NT2/D1 (cell line): ENCODE data around the gene NAV2.

Experiments used
- DNase-seq: peaks from one replicate; pipeline ENCODE4 v3.0.0-alpha.2; 2011; ENCODE audit warnings: low read depth, low spot score
- H3K27me3 ChIP-seq: 2 replicates; pipeline ENCODE4 v1.6.0; 2011; ENCODE audit warnings: mild to moderate bottlenecking; ENCODE audit not compliant: insufficient read length, insufficient read depth
- H3K36me3 ChIP-seq: 2 replicates; pipeline ENCODE4 v1.6.1; 2011; ENCODE audit warnings: mild to moderate bottlenecking, low read length, mixed read lengths; ENCODE audit not compliant: insufficient read depth, insufficient read length
- H3K4me1 ChIP-seq: 2 replicates; pipeline ENCODE4 v1.5.1; 2011; ENCODE audit not compliant: insufficient read depth, insufficient read length
- H3K4me3 ChIP-seq: 2 replicates; pipeline ENCODE4 v1.5.1; 2011; ENCODE audit warnings: low read depth; ENCODE audit not compliant: insufficient read length
- H3K9ac ChIP-seq: 2 replicates; pipeline ENCODE4 v1.6.0; 2011; ENCODE audit warnings: low read depth; ENCODE audit not compliant: insufficient read length
- H3K9me3 ChIP-seq: 2 replicates; pipeline ENCODE4 v1.5.1; 2011; ENCODE audit warnings: mild to moderate bottlenecking, low read length; ENCODE audit not compliant: insufficient read depth
- SUZ12 ChIP-seq: IDR thresholded peaks from 2 replicates; pipeline ENCODE4 v1.6.1; 2011; ENCODE audit not compliant: insufficient read length, insufficient read depth; ENCODE audit errors: extremely low read depth
- YY1 ChIP-seq: IDR thresholded peaks from 2 replicates; pipeline ENCODE4 v1.6.1; 2011; ENCODE audit not compliant: insufficient read length, insufficient read depth
- ZNF274 ChIP-seq: IDR thresholded peaks from 2 replicates; pipeline ENCODE4 v1.6.1; 2011; ENCODE audit warnings: mild to moderate bottlenecking, low read depth, low read length

NAV2 gene

DNA sequence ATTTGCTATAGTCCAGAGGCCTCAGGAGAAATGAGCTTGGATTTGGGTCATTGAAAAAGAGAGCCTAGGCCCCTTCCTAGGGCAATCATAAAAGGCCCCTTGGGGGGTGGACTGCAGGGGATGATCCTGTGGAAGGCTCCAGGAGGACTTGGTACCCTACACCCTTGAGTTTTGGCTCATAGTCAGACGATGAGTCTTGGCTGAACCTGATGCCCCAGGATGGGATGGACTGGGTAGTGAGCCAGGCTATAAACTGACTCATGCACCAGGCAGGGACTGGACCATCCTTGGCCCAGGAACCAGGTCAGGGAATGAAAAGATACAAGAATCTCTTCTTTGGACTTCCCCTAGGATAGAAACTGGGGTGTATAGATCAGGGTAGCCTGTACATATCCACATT, 54.2 kb downstream of the NAV2 start:
- no peak overlapping the region for H3K9ac ChIP-seq
- TF ChIP-seq SUZ12 (no peak), ZNF274 (no peak), YY1 (no peak)
- no peak for DNase-seq
- H3K4me3 ChIP-seq, result no peak overlapping the region
- H3K36me3 ChIP-seq, result no peaks in the 10 kb centered on the region
- H3K4me1 ChIP-seq, result peaks cover 5% of the 10 kb centered on the region
- H3K27me3 ChIP-seq, result no peaks in the 10 kb centered on the region
- H3K9me3 ChIP-seq, result no peaks in the 10 kb centered on the region

DNA sequence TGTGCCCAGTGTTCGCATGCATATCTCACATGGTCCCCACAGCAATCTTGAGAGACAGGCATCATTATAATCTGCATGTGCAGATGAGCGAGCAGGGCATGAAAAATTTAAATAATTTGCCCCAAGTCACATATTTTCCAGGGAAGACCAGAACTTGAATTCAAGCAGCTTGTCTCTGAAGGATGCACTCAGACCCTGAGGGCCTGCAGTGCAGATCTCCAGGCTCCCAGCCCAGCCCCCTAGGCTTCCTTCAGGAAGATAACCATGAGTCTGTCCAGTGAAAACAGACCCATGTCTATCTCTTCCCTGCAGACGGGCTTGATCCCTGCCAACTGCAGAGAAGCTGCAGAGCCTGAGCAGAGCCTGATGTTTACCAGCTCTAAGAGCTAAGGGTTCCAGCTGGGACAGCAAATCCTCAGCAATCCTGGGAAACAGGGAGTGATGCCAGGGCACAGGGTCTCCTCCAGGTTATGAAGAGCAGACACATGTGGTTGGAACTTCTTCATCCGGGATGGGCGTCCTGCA, 55.1 kb downstream of the NAV2 start:
- Histone ChIP-seq H3K9me3 (no peaks in the 10 kb centered on the region), H3K9ac (no peak overlapping the region), H3K27me3 (no peaks in the 10 kb centered on the region), H3K4me1 (peaks cover 5% of the 10 kb centered on the region), H3K36me3 (no peaks in the 10 kb centered on the region), H3K4me3 (no peak overlapping the region)
- TF ChIP-seq ZNF274 (no peak), YY1 (no peak), SUZ12 (no peak)
- no peak for DNase-seq

DNA sequence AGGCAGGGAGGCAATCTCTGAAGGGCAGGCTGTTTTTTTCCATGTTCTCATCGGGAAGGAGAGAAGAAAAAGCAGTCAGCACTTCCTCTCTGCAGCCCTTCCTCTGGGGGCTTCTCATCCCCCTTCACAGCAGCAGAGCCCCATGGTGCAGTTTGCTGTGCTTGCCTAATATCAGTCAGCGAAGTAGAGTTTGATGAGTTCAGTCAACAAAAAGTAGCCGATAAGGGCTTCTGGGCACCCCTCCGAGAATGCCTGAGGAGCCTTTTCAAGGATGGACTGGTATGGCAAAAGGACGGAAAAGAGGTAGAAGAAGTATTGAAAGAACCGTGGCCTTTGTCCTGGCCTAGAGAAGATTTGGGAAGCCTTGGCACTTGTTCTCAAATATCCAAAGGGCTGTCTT, 55.6 kb downstream of the NAV2 start:
- Histone ChIP-seq H3K36me3 (no peaks in the 10 kb centered on the region), H3K27me3 (no peaks in the 10 kb centered on the region), H3K9me3 (no peaks in the 10 kb centered on the region), H3K4me1 (peaks cover 7% of the 10 kb centered on the region), H3K4me3 (no peak overlapping the region), H3K9ac (no peak overlapping the region)
- TF ChIP-seq YY1 (no peak), ZNF274 (no peak), SUZ12 (no peak)
- no peak for DNase-seq

DNA sequence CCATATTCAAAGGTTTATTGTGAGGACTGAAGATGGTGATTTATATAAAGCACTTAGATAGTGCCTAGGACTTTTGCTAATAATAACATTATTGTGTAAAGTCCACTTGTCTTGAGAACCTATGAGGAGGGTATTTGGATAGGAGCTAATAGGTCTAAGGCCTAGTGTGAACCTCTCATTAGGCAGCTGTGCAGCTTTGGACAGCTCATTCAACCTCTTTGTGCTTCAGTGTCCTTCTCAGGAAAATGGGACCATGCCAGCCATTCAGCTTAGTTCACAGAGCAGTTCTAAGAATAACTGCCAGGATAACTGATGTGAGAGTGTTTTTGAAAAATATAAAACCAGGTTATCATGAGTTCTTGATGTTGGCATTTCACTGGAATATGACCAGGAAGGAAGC, 56.2 kb downstream of the NAV2 start:
- H3K9me3 ChIP-seq, result no peaks in the 10 kb centered on the region
- TF ChIP-seq YY1, result no peak
- no peak for TF ChIP-seq ZNF274
- TF ChIP-seq SUZ12, result no peak
- no peak overlapping the region for H3K4me3 ChIP-seq
- H3K27me3 ChIP-seq, result no peaks in the 10 kb centered on the region
- H3K36me3 ChIP-seq, result no peaks in the 10 kb centered on the region
- peaks cover 5% of the 10 kb centered on the region for H3K4me1 ChIP-seq
- DNase-seq, result no peak
- no peak overlapping the region for H3K9ac ChIP-seq

DNA sequence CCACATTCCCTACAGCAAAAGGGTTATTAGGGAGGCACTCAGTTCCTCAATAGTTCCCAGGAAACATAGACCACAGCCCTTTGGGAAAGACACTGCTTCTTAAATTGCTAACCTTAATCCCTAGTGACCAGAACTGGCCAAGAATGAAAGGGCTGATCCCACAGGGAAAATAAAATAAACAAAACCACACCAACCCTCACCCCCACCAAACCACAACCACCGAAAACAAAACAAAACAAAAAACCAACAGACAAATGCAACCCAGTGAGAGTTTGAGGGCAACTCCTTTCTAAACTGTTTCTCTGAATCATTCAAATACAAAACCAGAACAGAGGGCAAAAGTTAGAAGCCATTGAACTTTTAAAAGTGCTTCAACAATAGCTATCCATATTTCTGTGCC, 57.2 kb downstream of the NAV2 start:
- Histone ChIP-seq H3K4me3 (no peak overlapping the region), H3K4me1 (peaks cover 5% of the 10 kb centered on the region), H3K9me3 (no peaks in the 10 kb centered on the region), H3K9ac (no peak overlapping the region), H3K36me3 (no peaks in the 10 kb centered on the region), H3K27me3 (no peaks in the 10 kb centered on the region)
- TF ChIP-seq YY1 (no peak), ZNF274 (no peak), SUZ12 (no peak)
- DNase-seq, result no peak

DNA sequence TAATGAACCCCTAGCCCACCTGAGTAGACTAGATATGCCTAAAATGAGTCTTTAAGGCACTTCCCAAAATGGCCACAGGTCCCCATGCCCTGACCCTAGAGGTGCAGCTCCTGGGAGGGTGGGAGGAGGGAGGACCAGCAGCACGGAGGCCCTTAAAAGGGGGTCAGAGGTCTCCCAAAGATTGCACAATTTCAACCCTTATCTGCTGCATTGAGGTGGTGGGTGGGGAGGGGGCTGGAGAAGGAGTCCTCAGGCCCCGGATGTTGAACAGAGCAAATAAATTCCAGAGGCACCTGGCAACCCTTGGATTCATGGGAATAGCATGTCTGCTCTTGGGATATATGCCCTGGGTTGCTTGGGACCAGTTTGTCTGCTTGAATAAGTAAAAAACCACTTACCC, 57.6 kb downstream of the NAV2 start:
- TF ChIP-seq YY1 (no peak), ZNF274 (no peak)
- no peaks in the 10 kb centered on the region for H3K9me3 ChIP-seq
- no peaks in the 10 kb centered on the region for H3K36me3 ChIP-seq
- H3K4me3 ChIP-seq, result no peak overlapping the region
- H3K9ac ChIP-seq, result no peak overlapping the region
- peaks cover 5% of the 10 kb centered on the region for H3K4me1 ChIP-seq
- H3K27me3 ChIP-seq, result no peaks in the 10 kb centered on the region
- DNase-seq, result no peak

DNA sequence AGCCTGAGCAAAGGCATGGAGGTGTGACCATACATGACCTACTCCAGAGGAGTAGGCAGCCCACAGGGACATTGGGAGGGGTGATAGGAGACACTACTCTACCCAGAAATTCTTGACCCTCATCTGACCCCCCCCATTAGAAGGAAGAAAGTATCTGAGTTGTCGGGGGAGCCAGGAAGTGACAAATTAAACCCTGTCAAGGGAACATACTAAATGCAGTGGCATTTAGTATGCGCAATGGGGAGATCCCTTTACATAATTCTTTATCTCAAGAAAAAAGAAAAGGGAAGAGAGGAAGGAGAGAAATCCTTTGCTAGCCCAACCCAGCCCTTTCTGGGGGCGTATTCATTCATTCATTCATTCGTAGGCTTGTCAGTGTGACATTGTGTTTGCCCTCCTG, 58.8 kb downstream of the NAV2 start:
- TF ChIP-seq ZNF274 (no peak), YY1 (no peak), SUZ12 (no peak)
- Histone ChIP-seq H3K4me1 (peaks cover 8% of the 10 kb centered on the region), H3K4me3 (no peak overlapping the region), H3K36me3 (no peaks in the 10 kb centered on the region), H3K9me3 (no peaks in the 10 kb centered on the region), H3K9ac (no peak overlapping the region), H3K27me3 (peaks cover 7% of the 10 kb centered on the region)
- DNase-seq, result no peak
